OCI-LY1 (cell line): ENCODE data around the gene AMBN.

Experiments used
- CTCF ChIP-seq: fragments of 200-600 bp; sonication (generic), shearing (Covaris generic); IDR thresholded peaks from 2 replicates; pipeline ENCODE4 v1.5.1; 2017; ENCODE audit warnings: mild to moderate bottlenecking, antibody characterized with exemption, low read length, moderate library complexity, mixed read lengths
- EZH2 ChIP-seq: fragments of 200-600 bp; sonication (generic), shearing (Covaris generic); IDR thresholded peaks from 2 replicates; pipeline ENCODE4 v1.8.0; 2017; ENCODE audit warnings: borderline replicate concordance, mixed run types, mild to moderate bottlenecking, antibody characterized with exemption, low read length, moderate library complexity, mixed read lengths

- TF ChIP-seq CTCF = no peak
- no peak for TF ChIP-seq EZH2
Observed at GRCh38 chr4:70608324-70608723, 16.3 kb downstream of the AMBN start.
